Activated T-helper 9 cell treated with anti-CD3 and anti-CD28 coated beads, Interleukin-2, amount 50 U/mL, for 16 hours (primary cell): ENCODE results near the gene SET.
A peak's percentile ranks its signal among the peaks of the same experiment; 100 is the strongest.

ENCODE experiments used
- DNase-seq: peaks from one replicate; pipeline ENCODE4 v3.0.0-alpha.2; 2020; ENCODE audit warnings: low read depth

Gene SET

DNA sequence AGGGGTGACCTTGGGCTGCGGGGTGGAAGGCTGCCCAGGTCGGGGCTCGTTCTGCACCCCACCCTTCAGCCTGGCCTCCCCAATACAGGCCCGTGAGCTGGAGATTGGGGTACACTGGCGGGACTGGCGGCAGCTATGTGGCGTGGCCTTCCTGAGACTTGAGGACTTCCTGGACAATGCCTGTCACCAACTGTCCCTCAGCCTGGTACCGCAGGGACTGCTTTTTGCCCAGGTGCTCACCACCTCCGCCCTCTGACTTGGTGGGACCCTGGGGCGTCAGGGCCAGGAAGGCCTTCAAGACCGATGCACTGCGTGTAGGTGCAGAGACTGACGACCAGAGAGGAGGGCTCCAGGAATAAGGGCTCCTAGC is 24.4 kb downstream of the SET start:
- DNase-seq, result no peak

GRCh38 chr9:128713941-128714573 is 25.0 kb downstream of the SET start:
- no peak for DNase-seq

DNA sequence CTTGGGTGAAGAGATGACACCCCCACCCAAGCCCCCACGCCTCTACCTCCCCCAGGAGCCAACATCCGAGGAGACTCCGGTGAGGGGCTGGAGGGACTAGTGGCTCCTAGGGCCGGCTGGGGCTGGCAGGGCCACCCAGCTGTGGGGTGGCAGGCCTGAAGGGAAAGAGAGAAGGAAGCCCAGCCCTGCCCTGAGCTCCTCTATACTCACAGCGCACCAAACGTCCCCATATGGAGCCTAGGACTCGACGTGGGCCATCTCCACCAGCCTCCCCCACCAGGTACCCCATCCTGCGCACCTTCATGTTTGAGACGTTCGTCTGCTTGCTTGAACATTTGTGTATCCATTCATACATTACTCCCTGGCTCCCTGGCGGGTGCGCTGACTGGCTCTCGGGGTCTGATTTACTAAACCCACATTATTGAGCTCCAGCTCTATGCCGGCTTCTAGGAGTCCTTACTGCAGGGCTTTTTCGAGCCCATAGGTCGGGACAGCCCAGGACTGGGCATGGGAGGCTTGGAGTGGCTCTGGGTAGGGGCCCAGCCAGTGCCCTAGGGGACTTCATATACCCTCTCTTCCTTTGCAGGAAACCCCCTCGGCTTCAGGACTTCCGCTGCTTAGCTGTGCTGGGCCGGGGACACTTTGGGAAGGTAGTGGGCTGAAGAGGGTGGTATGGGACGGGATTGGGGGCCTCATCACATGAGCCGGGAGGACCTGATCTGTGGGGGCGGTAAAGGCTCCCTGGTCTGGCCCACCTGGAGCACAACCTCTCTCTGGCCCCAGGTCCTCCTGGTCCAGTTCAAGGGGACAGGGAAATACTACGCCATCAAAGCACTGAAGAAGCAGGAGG is 25.8 kb downstream of the SET start:
- DNase-seq, result no peak

- DNase-seq, result no peak
These were observed 26.4 kb downstream of the SET start for GRCh38 chr9:128715436-128715750.

GRCh38 chr9:128716581-128717254 is 27.7 kb downstream of the SET start:
- no peak for DNase-seq

DNA sequence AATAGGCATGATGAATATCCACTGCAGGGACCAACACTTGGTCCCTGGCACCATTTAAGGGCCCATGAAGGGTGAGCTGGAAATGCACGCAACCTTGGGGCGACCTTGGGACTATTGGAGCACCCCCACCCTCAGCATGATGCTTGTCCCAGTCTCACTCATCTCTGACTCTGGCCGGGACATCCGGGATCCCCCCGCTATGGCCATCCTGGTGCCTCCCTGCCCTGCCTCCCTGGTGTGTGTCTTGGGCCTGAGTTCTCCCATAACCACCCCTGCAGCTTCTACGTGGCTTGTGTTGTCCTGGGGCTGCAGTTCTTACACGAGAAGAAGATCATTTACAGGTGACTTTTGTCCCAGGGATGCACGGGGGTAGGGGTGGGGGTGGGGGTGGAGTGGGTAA is 29.0 kb downstream of the SET start:
- no peak for DNase-seq

- no peak for DNase-seq
These were observed 29.5 kb downstream of the SET start for GRCh38 chr9:128718475-128718874.

- no peak for DNase-seq
These were observed 31.0 kb downstream of the SET start for GRCh38 chr9:128719919-128720605.

DNA sequence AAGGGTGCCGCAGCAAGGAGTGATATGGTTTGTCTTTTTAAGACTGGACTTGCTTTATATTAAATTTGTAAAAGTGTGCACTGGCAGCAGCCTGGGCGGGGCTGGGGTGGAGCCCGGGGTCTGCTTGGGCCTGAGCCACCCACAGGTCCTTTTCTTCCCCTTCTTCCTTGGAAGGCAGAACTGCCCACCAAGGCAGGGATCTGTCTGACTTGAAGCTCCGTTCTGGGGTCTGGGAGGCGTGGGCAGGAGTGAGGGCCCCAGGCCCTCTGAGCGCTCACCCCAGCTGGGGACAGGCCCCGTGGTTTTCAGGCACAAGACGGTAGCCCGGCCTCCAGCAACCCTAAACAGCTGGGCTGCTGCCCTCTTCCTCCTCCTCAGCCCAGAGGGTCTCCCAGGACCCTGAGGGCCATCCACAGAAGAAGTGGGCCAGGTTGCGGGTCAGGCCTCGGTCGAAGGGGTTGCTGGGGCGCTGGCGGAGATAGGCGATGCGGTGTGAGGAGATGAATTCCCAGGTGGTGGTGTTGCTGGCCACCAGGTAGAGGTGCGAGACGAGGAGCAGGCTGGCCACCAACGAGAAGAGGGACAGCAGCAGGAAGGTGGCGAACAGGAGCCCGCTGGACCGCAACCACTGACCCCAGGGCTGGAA is 31.9 kb downstream of the SET start:
- no peak for DNase-seq

DNA sequence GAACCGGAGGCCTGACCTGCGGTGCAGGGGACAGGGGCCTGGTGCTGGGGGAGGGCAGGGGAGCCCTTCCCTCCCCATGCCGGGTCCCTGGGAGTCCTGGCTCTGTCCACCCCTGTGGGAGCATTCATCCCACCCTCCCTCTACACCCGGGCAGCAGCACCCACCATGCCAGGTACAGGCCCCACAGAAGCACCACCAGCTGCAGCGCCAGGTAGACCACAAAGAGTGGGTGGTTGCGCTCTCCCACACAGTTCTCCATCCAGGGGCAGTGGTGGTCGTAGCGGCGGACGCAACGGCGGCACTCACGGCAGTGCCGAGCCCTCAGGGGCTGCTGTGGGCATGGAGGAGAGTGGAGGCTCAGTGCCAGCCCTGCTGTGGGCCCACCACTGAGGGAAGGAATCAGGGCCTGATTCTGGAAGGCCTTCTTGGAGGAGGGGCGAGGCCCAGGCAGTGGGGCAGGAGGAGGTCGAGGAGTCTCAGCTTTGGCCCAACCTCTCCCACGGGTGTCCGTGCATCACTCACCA is 32.5 kb downstream of the SET start:
- no peak for DNase-seq

DNA sequence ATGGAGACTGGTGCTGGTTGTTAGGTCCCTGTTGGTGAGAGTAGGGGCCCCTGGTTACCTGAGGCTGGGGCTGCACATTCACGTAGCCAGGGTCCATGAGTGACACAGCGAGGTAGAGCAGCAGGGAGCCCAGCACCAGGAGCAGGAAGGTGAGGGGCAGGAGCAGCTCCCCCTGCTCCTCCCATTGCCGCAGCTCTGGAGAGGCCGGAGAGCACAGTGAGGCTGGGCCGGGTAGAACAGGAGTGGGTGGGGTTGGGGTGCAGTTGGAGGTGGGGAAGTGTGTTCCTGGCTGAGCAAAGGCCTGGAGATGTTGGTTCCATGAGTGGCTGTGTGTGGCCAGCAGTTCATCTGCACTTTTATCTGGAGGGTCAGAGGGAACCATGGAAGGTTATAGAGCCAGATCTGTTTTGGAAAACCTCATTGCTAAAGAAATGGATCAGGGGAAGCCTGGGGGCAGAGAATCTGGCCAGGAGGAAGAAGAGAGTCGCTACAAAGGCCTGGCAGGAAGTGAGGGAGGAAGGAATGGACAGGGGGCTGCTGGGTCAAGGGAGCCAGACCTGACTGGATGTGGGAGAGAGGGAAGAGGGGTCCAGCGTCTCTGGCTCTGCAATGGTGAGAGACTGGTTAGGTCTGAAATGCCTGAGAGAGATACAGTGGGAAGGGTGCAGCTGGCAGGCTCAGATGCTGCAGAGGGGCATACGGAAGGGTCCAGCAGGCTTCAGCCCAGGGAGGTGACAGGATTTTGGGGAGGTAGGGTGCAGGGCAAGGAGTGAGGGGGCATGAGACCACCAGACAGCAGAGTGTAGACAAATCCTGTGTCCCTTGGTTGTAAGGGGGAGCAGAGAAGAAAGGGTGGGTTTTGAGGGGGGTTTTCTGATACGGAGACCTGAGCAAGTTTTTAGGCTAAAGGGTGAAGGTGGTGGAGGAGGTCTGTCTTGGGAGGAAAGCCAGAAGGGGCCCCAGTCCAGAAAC is 33.6 kb downstream of the SET start:
- no peak for DNase-seq

- no peak for DNase-seq
These were observed 34.4 kb downstream of the SET start for GRCh38 chr9:128723352-128723865.

GRCh38 chr9:128723866-128724743 is 35.1 kb downstream of the SET start, which contains the start of gene ZDHHC12:
ZDHHC12 (minus strand) TSS chr9:128724127; CDS start chr9:128724093, 34 bp downstream.
- peak; percentile 99 for DNase-seq

GRCh38 chr9:128724744-128725211 is 35.8 kb downstream of the SET start:
- peak; percentile 25 for DNase-seq

DNA sequence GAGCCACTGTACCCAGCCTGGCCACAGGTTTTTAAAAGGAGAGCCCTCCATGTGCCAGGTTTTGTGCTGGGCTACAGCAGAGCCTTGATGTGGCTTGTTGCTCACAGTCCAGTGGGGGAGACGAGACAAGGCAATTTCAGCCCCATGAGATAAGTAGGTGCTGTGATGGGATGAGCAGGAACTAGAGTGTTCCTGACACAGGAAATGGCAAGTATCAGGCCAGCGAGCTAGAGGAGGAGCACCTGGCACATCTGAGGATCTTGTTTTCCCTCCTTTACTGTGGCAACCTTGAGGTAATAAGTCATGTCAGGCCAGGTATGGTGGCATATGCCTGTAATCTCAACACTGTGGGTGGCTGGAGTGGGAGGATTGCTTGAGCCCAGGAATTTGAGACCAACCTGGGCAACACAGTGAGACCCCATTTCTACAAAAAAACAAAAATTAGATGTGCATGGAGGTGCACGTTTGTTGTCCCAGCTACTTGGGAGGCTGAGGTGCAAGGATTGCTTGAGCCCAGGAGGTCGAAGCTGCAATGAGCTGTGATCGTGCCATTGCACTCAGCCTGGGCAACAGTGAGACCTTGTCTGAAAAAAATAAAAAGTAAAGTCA is 38.7 kb downstream of the SET start:
- DNase-seq, result no peak

DNA sequence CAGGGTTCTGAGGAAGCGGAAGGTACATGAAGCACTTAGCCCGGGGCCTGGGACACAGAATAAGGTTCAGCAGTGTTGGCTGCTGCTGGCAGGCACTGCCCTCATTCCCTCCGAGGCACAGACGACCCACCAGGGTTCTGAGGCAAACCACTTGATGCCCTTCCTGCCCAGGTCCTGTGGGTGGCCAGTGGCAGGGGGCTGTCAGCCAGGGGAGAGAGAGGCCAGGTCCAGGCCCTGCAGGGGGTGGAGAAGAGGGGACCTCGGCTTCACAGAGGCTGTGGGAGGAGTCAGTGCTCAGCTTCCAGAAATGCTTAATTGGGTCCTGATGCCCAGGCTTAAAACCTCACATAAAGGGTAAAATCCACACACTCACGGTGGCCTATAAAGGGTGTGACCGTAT is 39.3 kb downstream of the SET start:
- DNase-seq, result no peak

DNA sequence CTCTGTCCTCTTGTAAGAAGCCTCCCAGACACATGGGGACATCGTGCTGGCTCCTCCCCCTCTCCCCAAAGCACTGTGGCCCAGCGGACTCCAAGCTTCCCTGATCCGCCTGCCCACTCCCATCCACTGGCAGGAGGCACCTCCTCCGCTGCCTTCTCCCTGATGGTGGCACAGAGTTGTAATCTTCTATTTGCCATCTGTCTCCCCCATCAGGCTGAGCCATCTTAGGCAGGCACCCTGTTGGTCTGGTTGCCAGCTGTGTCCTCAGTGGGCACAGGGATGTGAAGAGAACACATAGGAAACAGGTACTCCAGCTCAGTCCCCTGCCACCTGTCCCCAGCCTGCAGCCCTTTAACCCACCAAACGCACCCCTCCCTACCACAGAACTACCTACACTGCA is 40.3 kb downstream of the SET start:
- no peak for DNase-seq

DNA sequence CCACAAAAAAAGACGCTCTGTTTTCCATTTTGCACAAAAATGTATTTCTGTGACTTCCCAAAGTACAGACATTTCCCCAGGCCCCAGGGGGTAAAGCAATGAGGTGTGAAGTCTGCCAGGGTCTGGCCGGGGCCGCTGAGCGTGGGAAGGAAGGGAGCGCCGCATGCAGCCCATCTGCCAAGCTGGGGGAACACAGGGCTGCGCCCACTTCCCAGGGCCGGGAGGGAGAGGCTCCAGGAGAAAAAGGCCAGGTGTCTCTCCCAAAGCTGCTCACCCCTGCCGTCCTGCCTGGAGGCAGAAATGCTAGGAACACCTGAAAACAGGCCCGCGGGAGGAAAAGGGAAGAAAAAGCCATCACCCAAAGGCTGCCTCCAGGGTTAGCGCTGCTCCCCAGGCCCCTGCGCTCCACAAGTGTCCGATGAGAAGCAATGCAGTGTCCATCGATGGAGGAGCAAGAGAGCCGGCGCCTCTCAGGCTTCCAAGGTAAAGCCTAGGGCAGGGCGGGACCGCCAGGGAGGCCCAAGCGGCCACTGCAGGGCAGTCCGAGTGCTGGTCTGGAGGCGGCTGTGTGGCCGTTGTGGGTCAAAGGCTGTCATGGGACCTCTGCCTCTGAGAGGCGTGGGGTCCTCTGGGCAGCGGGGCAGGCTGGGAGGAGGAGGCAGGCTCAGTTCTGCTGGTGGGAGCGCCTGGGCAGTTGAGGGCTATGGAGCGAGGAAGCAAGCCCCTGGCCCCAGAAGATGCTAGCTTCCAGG is 40.9 kb downstream of the SET start:
- DNase-seq, result no peak
